ENCODE data around the gene CLEC18C.
"Not testable (repeated sequence)": the region's sequence is repeated elsewhere in the genome, so short reads cannot be mapped to it uniquely, and the experiment has no call there.

CLEC18C gene

DNA sequence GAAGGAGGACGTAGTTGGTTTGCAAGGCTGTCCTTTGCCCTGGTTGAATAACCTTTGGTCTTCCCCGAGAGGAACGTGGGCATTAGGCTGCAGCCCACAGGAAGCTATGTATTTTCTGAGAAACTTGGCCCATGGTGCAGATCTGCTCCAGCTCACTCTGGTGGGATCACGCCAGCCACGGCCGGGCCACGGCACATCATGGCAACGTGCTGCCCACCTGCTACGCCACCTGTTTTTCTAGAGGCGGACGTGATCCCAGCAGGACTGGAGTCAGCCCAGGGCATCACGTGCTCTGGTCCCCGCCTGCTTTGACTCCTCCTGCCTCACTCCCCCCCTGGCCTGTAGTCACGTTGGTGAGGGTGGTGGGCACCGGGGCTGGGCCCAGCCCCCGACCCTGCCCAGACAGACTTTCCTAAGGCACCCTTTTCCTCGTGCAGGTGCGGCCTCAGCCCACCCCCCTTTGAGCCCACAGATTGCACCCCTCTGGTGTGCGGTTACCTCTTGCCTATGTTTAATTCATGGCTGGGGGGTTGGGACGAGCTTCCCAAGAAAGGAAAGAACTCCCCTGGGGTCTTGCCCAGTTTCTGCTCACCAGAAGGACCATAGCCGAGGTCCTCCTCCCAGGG is at the start of gene CLEC18C:
TSS of gene CLEC18C (plus strand) at position 576 of the 626 bp plus-strand sequence. CDS start 492 bp downstream, outside the sequence.
- not testable (repeated sequence) for DNase-seq (ENCODE audit: low read depth)

DNA sequence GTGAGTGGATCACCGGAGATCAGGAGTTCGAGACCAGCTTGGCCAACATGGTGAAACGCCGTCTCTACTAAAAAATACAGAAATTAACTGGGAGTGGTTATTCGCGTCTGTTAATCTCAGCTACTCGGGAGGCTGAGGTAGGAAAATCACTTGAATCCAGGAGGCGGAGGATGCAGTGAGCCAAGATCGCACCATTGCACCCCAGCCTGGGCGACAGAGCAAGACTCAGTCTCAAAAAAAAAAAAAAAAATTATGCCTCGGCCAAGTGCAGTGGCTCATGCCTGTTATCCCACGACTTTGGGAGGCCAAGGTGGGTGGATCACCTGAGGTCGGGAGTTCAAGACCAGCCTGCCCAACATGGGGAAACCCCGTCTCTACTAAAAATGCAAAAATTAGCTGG is 49.8 kb upstream of the CLEC18C start:
- not testable (repeated sequence) for DNase-seq (ENCODE audit: low read depth)

DNA sequence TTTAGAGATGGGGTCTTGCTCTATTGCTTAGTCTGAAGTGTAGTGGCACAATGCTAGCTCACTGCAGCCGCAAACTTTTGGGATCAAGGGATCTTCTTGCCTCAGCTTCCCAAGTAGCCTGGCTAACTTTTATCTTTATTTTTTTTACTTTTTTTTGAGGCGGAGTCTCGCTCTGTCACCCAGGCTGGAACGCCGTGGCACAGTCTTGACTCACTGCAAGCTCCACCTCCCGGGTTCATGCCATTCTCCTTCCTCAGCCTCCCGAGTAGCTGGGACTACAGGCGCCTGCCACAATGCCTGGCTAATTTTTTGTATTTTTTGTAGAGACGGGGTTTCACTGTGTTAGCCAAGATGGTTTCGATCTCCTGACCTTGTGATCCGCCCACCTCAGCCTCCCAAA is 47.4 kb upstream of the CLEC18C start:
- DNase-seq (ENCODE audit: low read depth) = not testable (repeated sequence)

DNA sequence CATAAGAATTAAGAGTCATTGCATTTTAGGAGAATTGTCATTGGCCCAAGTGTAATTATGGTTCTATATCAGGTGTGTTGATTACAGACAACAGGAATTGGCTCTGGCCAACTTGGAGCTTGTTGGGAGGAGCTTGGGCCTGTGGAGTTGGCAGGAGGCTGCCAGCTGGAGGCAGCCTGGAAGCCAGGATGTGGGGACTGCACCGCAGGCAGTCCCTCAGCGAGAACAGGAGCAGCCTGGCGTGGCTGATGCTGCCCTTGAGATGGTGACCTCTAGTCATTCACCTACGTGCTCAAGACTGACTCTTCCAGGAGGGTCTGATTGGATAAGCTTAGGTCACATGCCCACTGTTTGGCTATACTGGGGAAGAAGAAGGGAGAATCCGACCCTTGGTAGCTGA is 45.9 kb upstream of the CLEC18C start:
- not testable (repeated sequence) for DNase-seq (ENCODE audit: low read depth)

DNA sequence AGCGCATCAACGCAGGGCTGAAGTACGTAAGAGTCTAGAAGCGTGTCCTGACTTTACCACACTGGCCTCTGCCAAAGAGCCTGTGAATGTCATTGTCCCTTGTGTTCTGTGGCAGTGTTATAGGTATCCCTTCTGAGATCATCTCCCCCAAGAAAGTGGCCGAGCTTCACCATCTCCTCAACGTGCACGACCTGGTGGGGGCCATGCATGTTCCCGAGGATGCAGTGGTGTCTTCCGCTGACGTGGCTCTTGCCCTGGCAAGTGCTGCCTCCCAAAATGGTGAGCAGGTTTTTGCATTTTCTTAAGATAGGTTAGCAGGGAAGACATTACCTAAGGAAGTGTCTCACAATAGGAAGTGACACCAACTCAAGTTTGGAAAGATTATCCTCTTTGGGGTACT is 44.7 kb upstream of the CLEC18C start:
- not testable (repeated sequence) for DNase-seq (ENCODE audit: low read depth)

DNA sequence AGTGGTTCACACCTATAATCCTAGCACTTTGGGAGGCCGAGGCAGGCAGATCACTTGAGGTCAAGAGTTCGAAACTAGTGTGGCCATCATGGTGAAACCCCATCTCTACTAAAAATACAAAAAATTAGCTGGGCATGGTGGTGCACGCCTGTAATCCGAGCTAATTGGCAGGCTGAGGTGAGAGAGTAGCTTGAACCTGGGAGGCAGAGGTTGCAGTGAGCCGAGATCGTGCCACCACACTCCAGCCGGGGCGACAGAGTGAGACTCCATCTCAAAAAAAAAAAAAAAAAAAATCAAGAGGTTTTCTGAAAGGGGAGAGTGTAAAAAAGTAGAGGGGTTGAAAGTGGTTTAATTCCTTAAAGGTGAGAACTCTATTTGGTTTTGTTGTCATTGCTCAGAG is 37.8 kb upstream of the CLEC18C start:
- DNase-seq (ENCODE audit: low read depth) = not testable (repeated sequence)

DNA sequence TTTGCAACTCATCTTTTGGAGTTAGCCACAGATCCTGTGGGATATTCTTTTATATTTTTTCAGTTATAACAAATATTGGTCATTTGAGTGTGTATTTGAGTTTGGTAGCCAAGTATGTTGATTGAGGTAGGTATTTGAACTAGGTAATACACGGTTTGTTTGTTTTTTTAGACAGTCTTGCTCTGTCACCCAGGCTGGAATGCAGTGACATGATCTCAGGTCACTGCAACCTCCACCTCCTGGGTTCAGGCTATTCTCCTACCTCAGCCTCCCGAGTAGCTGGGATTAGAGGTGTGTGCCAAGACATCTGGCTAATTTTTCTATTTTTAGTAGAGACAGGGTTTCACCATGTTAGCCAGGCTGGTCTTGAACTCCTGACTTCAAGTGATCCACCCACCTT is 37.0 kb upstream of the CLEC18C start:
- not testable (repeated sequence) for DNase-seq (ENCODE audit: low read depth)

DNA sequence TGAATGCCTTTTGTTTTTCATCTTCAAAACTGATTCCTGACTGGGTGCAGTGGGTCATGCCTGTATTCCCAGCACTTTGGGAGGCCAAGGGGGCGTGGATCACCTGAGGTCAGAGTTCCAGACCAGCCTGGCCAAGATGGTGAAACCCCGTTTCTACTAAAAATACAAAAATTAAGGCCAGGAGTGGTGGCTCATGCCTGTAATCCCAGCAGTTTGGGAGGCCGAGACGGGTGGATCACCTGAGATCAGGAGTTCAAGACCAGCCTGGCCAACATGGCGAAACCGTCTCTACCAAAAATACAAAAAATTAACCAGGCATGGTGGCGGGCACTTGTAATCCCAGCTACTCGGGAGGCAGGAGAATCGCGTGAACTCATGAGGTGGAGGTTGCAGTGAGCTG is 30.8 kb upstream of the CLEC18C start:
- DNase-seq (ENCODE audit: low read depth) = not testable (repeated sequence)

DNA sequence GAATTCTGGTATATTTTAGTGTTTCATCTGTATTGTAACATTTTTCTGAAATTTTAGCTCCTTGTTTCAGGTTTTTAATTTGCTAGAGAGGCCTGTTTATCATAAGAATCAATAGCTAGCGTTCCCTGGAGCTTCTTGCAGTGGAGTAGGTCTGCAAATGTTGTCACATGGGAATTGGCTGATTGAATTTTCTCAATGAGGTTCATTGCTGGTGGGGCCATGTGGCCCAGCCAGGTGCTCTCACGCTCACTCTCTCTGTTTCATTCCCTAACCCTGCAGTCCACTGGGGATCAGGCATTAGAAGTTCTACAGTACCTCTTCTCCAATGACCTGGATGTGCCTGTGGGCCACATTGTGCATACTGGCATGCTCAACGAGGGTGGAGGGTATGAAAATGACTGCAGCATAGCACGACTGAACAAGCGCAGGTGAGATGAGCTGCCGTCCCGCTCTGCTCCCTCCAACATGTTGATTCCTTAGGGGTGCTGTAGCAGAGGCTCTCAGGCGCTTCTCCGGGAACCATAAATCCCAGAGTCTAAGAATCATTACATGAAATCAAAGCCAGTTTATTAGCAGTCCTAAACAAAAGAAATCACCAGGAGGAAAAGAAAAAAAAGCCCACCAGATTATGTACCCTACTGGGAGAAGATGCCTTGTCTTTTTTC is 30.2 kb upstream of the CLEC18C start:
- DNase-seq (ENCODE audit: low read depth) = not testable (repeated sequence)

DNA sequence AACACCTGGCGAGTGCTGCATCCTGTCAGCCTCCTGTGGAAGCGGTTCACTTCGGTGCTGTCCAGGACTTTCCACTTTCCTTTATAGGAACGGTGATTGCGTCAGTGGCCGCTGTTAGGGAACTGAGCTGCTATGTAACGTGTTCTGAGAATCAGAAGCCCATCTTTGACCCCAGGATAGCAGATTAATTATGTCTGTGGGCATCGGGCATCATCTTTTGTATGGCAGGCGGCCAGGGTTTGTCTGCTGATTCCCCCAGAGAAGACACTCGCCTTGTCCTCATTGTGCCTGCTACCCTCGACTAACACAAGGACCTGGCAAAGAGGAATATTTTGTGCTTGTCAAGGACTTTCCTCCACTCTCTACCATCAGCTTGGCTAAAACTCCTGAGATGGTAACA is 25.7 kb upstream of the CLEC18C start:
- DNase-seq (ENCODE audit: low read depth) = not testable (repeated sequence)

DNA sequence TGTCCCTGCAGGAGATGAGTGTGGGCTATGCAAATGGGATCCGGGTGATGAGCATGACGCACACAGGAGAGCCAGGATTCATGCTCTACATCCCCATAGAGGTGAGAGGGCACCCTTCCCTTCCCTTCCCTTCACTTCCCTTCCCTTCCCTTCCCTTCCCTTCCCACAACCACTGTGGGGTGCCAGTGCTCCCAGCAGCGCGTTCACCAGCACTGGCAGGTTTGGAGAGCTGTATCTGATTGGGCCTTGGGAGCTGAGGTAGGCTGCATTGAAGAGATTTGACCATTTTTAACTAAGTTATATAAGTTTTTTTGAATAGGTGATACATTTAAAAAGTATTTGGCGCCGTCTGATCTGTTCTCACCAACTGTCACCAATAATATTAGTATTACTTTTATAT is 25.1 kb upstream of the CLEC18C start:
- DNase-seq (ENCODE audit: low read depth) = not testable (repeated sequence)

DNA sequence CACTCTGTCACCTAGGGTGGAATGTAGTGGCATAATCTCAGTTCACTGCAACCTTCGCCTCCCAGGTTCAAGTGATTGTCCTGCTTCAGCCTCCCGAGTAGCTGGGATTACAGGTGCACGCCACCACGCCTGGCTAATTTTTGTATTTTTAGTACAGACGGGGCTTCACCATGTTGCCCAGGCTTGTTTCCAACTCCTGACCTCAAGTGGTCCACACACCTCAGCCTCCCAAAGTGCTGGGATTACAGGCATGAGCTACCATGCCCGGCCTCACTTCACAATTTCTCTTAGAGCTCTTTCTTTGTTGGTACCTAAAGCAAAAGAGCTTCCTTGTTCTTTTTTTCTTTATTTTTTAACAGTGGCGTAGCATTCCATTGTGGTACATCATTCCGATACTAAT is 24.3 kb upstream of the CLEC18C start:
- DNase-seq (ENCODE audit: low read depth) = not testable (repeated sequence)

DNA sequence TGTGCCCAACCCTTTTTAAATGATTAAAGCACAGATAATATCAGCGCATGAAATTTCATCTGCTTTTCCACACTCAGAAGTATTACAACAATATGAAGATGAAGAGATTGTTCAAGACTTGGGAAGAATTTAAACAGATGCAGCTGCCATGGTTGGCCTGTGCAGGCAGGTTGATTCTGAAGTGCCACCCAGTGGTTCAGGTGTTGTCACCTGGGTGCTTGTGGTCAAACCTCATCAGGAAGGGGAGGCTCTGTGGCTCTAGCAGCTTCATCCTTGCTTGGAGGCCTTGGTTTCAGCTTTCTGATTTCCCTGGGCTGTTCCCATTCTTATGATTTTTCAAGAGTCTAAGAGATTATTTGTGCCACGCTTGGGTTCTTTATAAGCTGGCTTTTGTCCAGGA is 22.2 kb upstream of the CLEC18C start:
- no peak for DNase-seq (ENCODE audit: low read depth)

DNA sequence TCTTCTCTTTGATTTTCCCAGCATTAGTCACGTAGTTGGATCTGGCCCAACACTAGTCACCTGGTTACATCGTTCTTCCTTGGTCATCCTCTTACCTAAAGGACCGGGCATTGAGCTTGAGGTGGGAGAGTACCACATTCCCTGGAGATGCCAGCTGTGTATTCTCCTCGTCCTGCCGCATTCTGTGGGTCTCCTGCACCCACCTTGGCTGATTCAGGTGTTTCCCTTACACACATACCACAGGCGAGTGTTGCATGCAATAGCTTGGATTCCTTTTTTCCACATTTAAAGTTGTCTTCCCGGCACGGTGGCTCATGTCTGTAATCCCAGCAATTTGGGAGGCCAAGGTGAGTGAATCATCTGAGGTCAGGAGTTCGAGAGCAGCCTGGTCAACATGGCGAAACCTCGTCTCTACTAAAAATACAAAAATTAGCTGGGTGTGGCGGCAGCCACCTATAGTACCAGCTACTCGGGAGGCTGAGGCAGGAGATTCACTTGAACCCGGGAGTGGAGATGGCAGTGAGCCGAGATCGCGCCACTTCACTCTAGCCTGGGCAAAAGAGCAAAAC is 21.6 kb upstream of the CLEC18C start:
- DNase-seq (ENCODE audit: low read depth) = no peak

DNA sequence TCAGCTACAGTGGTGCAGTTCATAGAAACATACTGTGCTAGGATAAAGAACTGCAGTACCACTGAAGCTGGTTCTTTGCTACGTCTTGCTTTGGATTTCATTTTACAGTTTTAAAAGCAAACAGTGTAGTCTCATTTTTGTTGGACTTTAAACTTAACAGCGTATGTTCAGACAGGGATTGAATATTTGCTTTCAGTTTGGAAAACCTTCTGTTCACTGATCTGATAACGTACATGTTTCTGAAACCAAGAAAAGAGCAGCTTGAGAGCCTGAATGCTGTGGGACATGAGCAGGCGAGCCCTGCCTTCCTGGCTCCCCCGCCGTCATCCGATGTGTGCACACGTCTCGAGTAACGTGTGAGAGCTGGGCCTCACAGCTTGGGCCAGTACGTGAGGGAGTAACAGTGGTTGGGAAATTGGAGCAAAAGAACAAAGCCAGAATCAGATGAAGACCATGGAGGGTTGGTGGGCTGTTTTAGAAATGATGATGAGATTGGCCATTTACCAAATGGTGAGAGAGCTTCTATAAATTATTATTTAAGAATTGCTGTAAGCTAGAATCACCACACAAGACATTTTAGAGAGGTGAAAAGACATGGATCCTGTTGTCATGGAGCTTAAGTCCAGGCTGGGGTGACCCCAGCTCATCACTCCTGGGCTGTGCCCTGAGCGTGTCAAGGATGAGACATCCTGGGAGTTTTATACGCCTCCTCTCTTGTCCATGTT is 20.8 kb upstream of the CLEC18C start:
- DNase-seq (ENCODE audit: low read depth) = no peak

DNA sequence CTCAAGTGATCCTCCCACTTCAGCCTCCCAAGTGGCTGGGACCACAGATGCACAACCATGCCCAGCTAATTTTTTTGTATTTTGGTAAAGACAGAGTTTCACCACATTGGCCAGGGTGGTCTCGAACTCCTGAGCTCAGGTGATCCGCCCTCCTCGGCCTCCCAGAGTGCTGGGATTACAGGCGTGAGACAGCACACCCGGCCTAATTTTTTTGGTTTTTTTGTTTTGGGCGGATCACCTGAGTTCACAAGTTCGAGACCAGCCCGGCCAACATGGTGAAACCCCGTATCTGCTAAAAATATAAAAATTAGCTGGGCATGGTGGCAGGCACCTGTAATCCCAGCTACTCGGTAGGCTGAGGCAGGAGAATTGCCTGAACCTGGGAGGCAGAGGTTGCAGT is 18.9 kb upstream of the CLEC18C start:
- not testable (repeated sequence) for DNase-seq (ENCODE audit: low read depth)

DNA sequence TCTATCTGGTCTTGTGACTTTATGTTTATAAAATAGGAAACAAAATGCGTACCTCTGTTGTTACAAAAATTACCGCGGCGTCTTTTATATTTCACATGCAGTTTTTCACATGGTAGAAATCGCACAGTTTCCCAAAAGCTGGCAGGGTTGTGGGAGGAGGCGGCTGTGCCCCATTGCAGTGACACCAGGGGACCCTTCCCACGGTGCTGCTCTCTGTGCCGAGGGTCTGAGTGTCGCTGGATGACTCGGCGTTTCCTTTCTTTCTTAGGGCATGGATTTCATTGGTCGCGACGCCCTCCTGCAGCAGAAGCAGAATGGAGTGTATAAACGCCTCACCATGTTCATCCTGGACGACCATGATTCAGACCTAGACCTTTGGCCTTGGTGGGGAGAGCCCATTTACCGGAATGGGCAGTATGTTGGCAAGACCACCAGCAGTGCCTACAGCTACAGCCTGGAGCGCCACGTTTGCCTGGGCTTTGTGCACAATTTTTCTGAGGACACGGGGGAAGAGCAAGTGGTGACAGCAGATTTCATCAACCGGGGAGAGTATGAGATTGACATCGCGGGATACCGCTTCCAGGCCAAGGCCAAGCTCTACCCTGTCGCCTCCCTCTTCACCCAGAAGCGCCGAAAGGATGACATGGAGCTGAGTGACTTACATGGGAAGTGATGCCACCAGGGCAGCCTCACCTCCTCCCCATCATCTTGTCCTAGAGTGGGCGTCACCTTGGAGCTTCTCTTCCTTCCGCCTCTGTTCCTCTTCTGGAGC is 17.2 kb upstream of the CLEC18C start:
- no peak for DNase-seq (ENCODE audit: low read depth)

DNA sequence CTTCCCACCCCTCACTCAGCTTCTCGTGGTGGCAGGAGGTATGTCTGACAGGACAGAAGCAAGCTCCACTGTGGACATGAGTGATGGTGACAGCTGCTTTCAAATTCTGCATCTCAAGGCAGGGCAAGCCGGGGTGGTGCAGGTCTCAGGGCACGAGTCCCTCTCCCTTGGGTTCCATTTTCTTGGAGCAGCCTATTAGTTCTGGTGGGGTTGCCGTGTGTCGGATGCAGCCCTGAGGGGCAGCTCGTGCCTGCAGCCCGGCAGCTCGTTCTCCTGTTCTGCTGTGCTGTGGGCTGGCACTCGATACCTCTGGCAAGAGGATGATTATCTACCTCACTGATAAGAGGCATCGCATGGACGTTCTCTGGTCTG is 16.5 kb upstream of the CLEC18C start:
- DNase-seq (ENCODE audit: low read depth) = no peak

DNA sequence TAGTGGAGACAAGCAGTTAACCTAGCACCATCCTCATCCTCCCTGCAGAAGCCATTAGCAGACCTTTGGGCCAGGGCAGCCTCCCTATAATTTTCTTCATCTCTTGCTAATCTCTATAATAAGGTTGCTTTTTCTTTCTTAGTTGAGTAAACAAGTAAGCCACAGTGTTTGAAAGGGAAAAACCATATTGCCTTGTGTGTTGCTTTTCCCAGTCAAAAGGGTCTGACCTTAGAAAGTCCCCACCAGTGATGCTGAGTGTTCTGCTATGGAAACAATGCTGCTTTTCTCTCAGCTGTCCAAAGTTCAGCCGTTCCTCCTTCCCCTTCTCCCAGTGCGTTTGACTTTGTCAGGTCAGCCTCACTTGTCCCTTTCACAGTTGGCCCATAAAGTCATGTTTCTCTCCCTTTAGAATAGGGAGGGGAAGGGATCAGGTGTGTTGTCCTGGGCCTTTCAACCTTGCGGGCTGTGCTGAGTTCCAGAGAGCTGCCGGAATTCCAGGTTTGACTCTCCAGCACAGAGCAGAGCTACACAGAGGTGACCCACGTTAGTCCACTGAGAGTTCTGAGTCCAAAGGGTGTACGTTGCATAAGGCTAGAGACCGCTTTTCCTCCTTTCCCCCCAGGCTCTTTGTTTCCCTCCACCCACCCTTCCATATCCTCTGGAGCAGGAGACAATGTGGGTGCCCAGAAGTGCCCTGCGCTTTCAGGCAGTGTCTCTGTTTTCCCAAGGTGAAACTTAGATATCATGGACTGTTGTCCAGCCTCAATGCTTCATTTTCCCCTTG is 15.9 kb upstream of the CLEC18C start:
- DNase-seq (ENCODE audit: low read depth) = no peak

DNA sequence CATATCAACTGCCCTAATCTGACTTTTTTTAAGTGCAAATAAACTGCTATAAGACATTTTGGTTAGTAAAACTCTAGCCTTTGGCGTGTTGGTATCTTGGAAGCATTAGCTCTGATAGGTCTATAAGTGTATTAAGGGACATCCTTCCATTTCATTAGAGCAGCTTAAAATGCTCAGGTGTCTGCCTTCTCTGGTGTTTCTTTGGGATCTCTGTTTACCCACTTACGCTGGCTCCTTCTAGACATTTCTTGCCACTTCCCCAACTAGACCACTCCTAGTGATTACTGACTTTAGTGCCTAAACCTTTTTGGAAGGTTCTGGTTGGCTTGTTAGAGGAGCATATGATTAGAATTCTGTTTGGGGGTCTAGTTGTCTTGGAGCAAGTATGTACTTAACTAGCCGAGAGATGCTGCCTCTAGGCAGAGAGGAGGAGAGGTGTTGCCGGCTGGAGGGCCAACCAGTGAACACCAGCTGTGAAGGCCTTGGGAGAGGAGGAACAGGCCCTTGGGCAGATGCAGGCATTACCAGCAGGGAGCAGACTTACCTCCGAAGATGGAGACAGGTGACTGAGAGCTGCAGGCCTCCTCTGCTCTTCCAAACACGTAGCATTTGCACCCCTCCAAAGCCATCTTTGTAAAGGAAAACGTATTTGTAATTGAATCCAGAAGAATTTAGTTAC is 15.2 kb upstream of the CLEC18C start:
- DNase-seq (ENCODE audit: low read depth) = no peak
